HEK293 (cell line): ENCODE measurements around the gene CFAP65.

Experiments
- CTCF ChIP-seq: fragments of 450-650 bp; formaldehyde crosslinking; IDR thresholded peaks from 2 replicates; pipeline ENCODE4 v1.5.1; 2016; ENCODE audit warnings: missing biosample characterization, missing genetic modification characterization
- PRDM1 ChIP-seq: fragments of 450-650 bp; formaldehyde crosslinking; IDR thresholded peaks from 2 replicates; pipeline ENCODE4; 2016; ENCODE audit warnings: missing biosample characterization, missing genetic modification characterization
- REPIN1 ChIP-seq: fragments of 450-650 bp; formaldehyde crosslinking; IDR thresholded peaks from 2 replicates; pipeline ENCODE4 v1.5.1; 2017; ENCODE audit warnings: missing biosample characterization, missing genetic modification characterization, low read depth
- YY1 ChIP-seq: fragments of 450-650 bp; formaldehyde crosslinking; IDR thresholded peaks from 2 replicates; pipeline ENCODE4 v1.5.1; 2018; ENCODE audit warnings: missing biosample characterization, missing genetic modification characterization
- ZBTB11 ChIP-seq: fragments of 450-650 bp; formaldehyde crosslinking; conservative IDR thresholded peaks from 2 replicates; pipeline ENCODE4 v1.5.1; 2016; ENCODE audit warnings: low read depth, missing biosample characterization, missing genetic modification characterization
- ZFP41 ChIP-seq: fragments of 450-650 bp; formaldehyde crosslinking; IDR thresholded peaks from 2 replicates; pipeline ENCODE4 v1.5.1; 2016; ENCODE audit warnings: missing biosample characterization, missing genetic modification characterization, borderline replicate concordance
- ZNF266 ChIP-seq: fragments of 450-650 bp; formaldehyde crosslinking; IDR thresholded peaks from 2 replicates; pipeline ENCODE4 v1.5.1; 2016; ENCODE audit warnings: missing biosample characterization, missing genetic modification characterization, low read depth
- ZNF274 ChIP-seq, 2 experiments: fragments of 200-500 bp in 1 of 2; fragments of 450-650 bp in 1 of 2; sonication (Bioruptor generic) in 1 of 2; formaldehyde crosslinking in 1 of 2; IDR thresholded peaks; 2 replicates each; pipeline versions ENCODE4 v1.5.1 to v1.6.1; 2014 to 2016; ENCODE audit warnings: borderline replicate concordance in 1 of 2, inconsistent platforms in 1 of 2, low read length in 1 of 2, missing biosample characterization in 1 of 2, missing genetic modification characterization in 1 of 2
- ZNF398 ChIP-seq: fragments of 450-650 bp; formaldehyde crosslinking; IDR thresholded peaks from 2 replicates; pipeline ENCODE4 v1.5.1; 2017; ENCODE audit warnings: missing biosample characterization, missing genetic modification characterization
- ZNF776 ChIP-seq: fragments of 450-650 bp; formaldehyde crosslinking; IDR thresholded peaks from 2 replicates; pipeline ENCODE4 v1.5.0; 2017; ENCODE audit warnings: missing biosample characterization, missing genetic modification characterization, borderline replicate concordance

GRCh38 chr2:218984239-218985020 lies 56.9 kb downstream of the CFAP65 start:
- no peak for TF ChIP-seq CTCF (tag by site-specific recombination)
- no peak for TF ChIP-seq ZFP41 (tag by site-specific recombination)
- TF ChIP-seq PRDM1 (tag by site-specific recombination), result no peak
- no peak for TF ChIP-seq ZNF398 (tag by site-specific recombination)
- TF ChIP-seq YY1, result no peak
- no peak for TF ChIP-seq REPIN1 (tag by site-specific recombination)
- no peak for TF ChIP-seq ZNF266 (tag by site-specific recombination)
- TF ChIP-seq ZNF274 (IDR thresholded peaks at IDR 0.05; ENCODE audit: low read length), result no peak
- no peak for TF ChIP-seq ZNF274 (tag by site-specific recombination; IDR thresholded peaks at IDR 0.05; ENCODE audit: borderline replicate concordance)
- no peak for TF ChIP-seq ZBTB11 (tag by site-specific recombination)
- TF ChIP-seq ZNF776 (tag by site-specific recombination), result no peak
